OCI-LY1 (cell line): ENCODE results near the gene CDH4.

Experiments used
- H2AFZ ChIP-seq: fragments of 200-600 bp; sonication (generic), shearing (Covaris generic); 2 replicates; pipeline ENCODE4 v1.6.0; 2014; ENCODE audit warnings: antibody characterized with exemption, mild to moderate bottlenecking, low read length
- H3F3A ChIP-seq: fragments of 200-600 bp; sonication (generic), shearing (Covaris generic); 2 replicates; pipeline ENCODE4 v1.6.0; 2014; ENCODE audit warnings: mild to moderate bottlenecking, antibody characterized with exemption, low read length, moderate library complexity; ENCODE audit not compliant: insufficient read depth
- H3K27ac ChIP-seq: fragments of 200-600 bp; sonication (generic); 2 replicates; pipeline ENCODE4 v1.5.1; 2014; ENCODE audit warnings: low read length, mixed run types, mild to moderate bottlenecking, low read depth; ENCODE audit not compliant: poor library complexity, severe bottlenecking
- H3K27me3 ChIP-seq: fragments of 200-600 bp; sonication (generic); 2 replicates; pipeline ENCODE4 v1.6.0; 2014; ENCODE audit warnings: antibody characterized with exemption, mild to moderate bottlenecking, low read length, moderate library complexity; ENCODE audit not compliant: insufficient read depth
- H3K36me3 ChIP-seq: fragments of 200-600 bp; sonication (generic); 2 replicates; pipeline ENCODE4 v1.6.1; 2014; ENCODE audit warnings: mild to moderate bottlenecking, antibody characterized with exemption, low read length, moderate library complexity, mixed read lengths; ENCODE audit not compliant: insufficient read depth
- H3K4me1 ChIP-seq: fragments of 200-600 bp; sonication (generic); 2 replicates; pipeline ENCODE4 v1.5.1; 2014; ENCODE audit warnings: mild to moderate bottlenecking, low read length, moderate library complexity; ENCODE audit not compliant: insufficient read depth, severe bottlenecking
- H3K4me2 ChIP-seq: fragments of 200-600 bp; sonication (generic), shearing (Covaris generic); 2 replicates; pipeline ENCODE4 v1.6.1; 2014; ENCODE audit warnings: low read length
- H3K4me3 ChIP-seq: fragments of 200-600 bp; sonication (generic); 2 replicates; pipeline ENCODE4 v1.5.1; 2014; ENCODE audit warnings: low read length, low read depth, mild to moderate bottlenecking, mixed read lengths; ENCODE audit not compliant: poor library complexity, severe bottlenecking
- H3K79me2 ChIP-seq: fragments of 200-600 bp; shearing (Covaris generic); 2 replicates; pipeline ENCODE4 v1.6.1; 2016; ENCODE audit warnings: mixed run types, low read length, mixed read lengths; ENCODE audit not compliant: insufficient read depth
- H3K9ac ChIP-seq: fragments of 200-600 bp; sonication (generic), shearing (Covaris generic); 2 replicates; pipeline ENCODE4 v1.6.1; 2014; ENCODE audit warnings: mild to moderate bottlenecking, low read length, mixed read lengths
- H3K9me2 ChIP-seq: fragments of 200-600 bp; sonication (generic), shearing (Covaris generic); 2 replicates; pipeline ENCODE4 v1.6.1; 2014; ENCODE audit warnings: low read depth, mild to moderate bottlenecking, low read length, mixed read lengths
- H3K9me3 ChIP-seq: fragments of 200-600 bp; shearing (Covaris generic); 2 replicates; pipeline ENCODE4 v1.6.1; 2014; ENCODE audit warnings: low read length, mixed read lengths
- H4K20me1 ChIP-seq: fragments of 200-600 bp; sonication (generic), shearing (Covaris generic); 2 replicates; pipeline ENCODE4 v1.6.0; 2016; ENCODE audit warnings: mild to moderate bottlenecking, low read length; ENCODE audit not compliant: insufficient read depth
- CTCF ChIP-seq: fragments of 200-600 bp; sonication (generic), shearing (Covaris generic); IDR thresholded peaks from 2 replicates; pipeline ENCODE4 v1.5.1; 2017; ENCODE audit warnings: mild to moderate bottlenecking, antibody characterized with exemption, low read length, moderate library complexity, mixed read lengths
- EZH2 ChIP-seq: fragments of 200-600 bp; sonication (generic), shearing (Covaris generic); IDR thresholded peaks from 2 replicates; pipeline ENCODE4 v1.8.0; 2017; ENCODE audit warnings: borderline replicate concordance, mixed run types, mild to moderate bottlenecking, antibody characterized with exemption, low read length, moderate library complexity, mixed read lengths

CDH4 gene

GRCh38 chr20:61461461-61461860, 209.4 kb downstream of the CDH4 start:
- H3K4me3 ChIP-seq, result no peak overlapping the region

GRCh38 chr20:61464307-61465303, 212.5 kb downstream of the CDH4 start:
- H3K4me3 ChIP-seq, result no peak overlapping the region
- no peaks in the 10 kb centered on the region for H3K9me3 ChIP-seq
- no peak overlapping the region for H2AFZ ChIP-seq
- no peak overlapping the region for H3K27ac ChIP-seq
- no peaks in the 10 kb centered on the region for H3K9me2 ChIP-seq
- peaks cover 4% of the 10 kb centered on the region; the same call in 1 of the 2 replicates for H3K27me3 ChIP-seq
- no peaks in the 10 kb centered on the region for H3K36me3 ChIP-seq
- TF ChIP-seq CTCF, result no peak
- no peak for TF ChIP-seq EZH2
- H3K79me2 ChIP-seq, result no peaks in the 10 kb centered on the region
- H4K20me1 ChIP-seq, result no peaks in the 10 kb centered on the region
- H3F3A ChIP-seq, result no peaks in the 10 kb centered on the region
- H3K9ac ChIP-seq, result no peak overlapping the region
- H3K4me2 ChIP-seq, result no peak overlapping the region
- no peaks in the 10 kb centered on the region for H3K4me1 ChIP-seq

More at GRCh38 chr20:61461461-61461860, 209.4 kb downstream of the CDH4 start:
- H3K79me2 ChIP-seq, result no peaks in the 10 kb centered on the region
- H3K36me3 ChIP-seq, result no peaks in the 10 kb centered on the region
- no peak overlapping the region for H2AFZ ChIP-seq
- H3K27ac ChIP-seq, result no peak overlapping the region
- no peaks in the 10 kb centered on the region for H3K9me2 ChIP-seq
- H3K4me2 ChIP-seq, result no peak overlapping the region
- no peaks in the 10 kb centered on the region for H3F3A ChIP-seq
- H3K27me3 ChIP-seq, result peaks cover 4% of the 10 kb centered on the region; the same call in 1 of the 2 replicates
- no peak overlapping the region for H3K9ac ChIP-seq
- no peaks in the 10 kb centered on the region for H3K4me1 ChIP-seq
- TF ChIP-seq CTCF (no peak), EZH2 (no peak)
- no peaks in the 10 kb centered on the region for H4K20me1 ChIP-seq
- no peaks in the 10 kb centered on the region for H3K9me3 ChIP-seq

GRCh38 chr20:61475729-61476128, 223.7 kb downstream of the CDH4 start:
- H3K9ac ChIP-seq, result no peak overlapping the region

More at GRCh38 chr20:61475729-61476128, 223.7 kb downstream of the CDH4 start:
- TF ChIP-seq EZH2, result no peak
- TF ChIP-seq CTCF, result no peak
- H3K36me3 ChIP-seq, result no peaks in the 10 kb centered on the region
- H4K20me1 ChIP-seq, result no peaks in the 10 kb centered on the region
- H3K27me3 ChIP-seq, result no peaks in the 10 kb centered on the region
- no peaks in the 10 kb centered on the region for H3K9me3 ChIP-seq
- no peak overlapping the region for H2AFZ ChIP-seq
- no peak overlapping the region for H3K4me3 ChIP-seq
- no peaks in the 10 kb centered on the region for H3K9me2 ChIP-seq
- no peak overlapping the region for H3K4me2 ChIP-seq
- H3K4me1 ChIP-seq, result no peaks in the 10 kb centered on the region
- H3F3A ChIP-seq, result no peaks in the 10 kb centered on the region
- no peak overlapping the region for H3K27ac ChIP-seq
- no peaks in the 10 kb centered on the region for H3K79me2 ChIP-seq
